Neural progenitor cell (in vitro differentiated cells): Measurements from ENCODE around the gene MMP2. TPM values are rescaled to one million over a fixed set of nuclear protein-coding genes. Genes with fewer than 3 reads are reported as not detected.

ENCODE experiments used
- DNase-seq: peaks from one replicate; pipeline ENCODE4 v3.0.0-alpha.2; 2016; ENCODE audit warnings: low spot score
- H2AFZ ChIP-seq: fragments of 200-600 bp; sonication (generic); replicated peaks from 2 replicates; pipeline ENCODE4 v1.6.1; 2016; ENCODE audit warnings: antibody characterized with exemption
- H3F3A ChIP-seq: fragments of 200-600 bp; sonication (generic); 2 replicates; pipeline ENCODE4 v1.6.1; 2016; ENCODE audit warnings: antibody characterized with exemption, low read depth
- H3K27ac ChIP-seq: fragments of 200-600 bp; sonication (generic); 2 replicates; pipeline ENCODE4 v1.5.1; 2016; ENCODE audit warnings: mild to moderate bottlenecking
- H3K27me3 ChIP-seq: fragments of 200-600 bp; sonication (generic); 2 replicates; pipeline ENCODE4 v1.6.1; 2016; ENCODE audit warnings: mild to moderate bottlenecking, moderate library complexity
- H3K36me3 ChIP-seq: fragments of 200-600 bp; sonication (generic); 2 replicates; pipeline ENCODE4 v1.5.1; 2016
- H3K4me1 ChIP-seq: fragments of 200-600 bp; sonication (generic); 2 replicates; pipeline ENCODE4 v1.6.1; 2016; ENCODE audit warnings: mixed run types
- H3K4me2 ChIP-seq: fragments of 200-600 bp; sonication (generic); 2 replicates; pipeline ENCODE4 v1.6.1; 2016
- H3K4me3 ChIP-seq: fragments of 200-600 bp; sonication (generic); 2 replicates; pipeline ENCODE4 v1.5.1; 2016
- H3K79me2 ChIP-seq: fragments of 200-600 bp; sonication (generic); 2 replicates; pipeline ENCODE4 v1.6.1; 2016; ENCODE audit warnings: low read depth
- H3K9ac ChIP-seq: fragments of 200-600 bp; sonication (generic); 2 replicates; pipeline ENCODE4 v1.6.1; 2016
- H3K9me3 ChIP-seq: fragments of 200-600 bp; sonication (generic); 2 replicates; pipeline ENCODE4 v1.5.1; 2016; ENCODE audit warnings: low read depth
- H4K20me1 ChIP-seq: fragments of 200-600 bp; sonication (generic); 2 replicates; pipeline ENCODE4 v1.6.1; 2016; ENCODE audit warnings: low read depth
- H3K27ac Mint-ChIP-seq: 3 replicates; pipeline ENCODE4 v1.8.0; 2021; ENCODE audit warnings: mixed read lengths
- H3K27me3 Mint-ChIP-seq: 2 replicates; pipeline ENCODE4 v1.8.0; 2022; ENCODE audit warnings: low read depth, mild to moderate bottlenecking, inconsistent platforms, moderate library complexity, mixed read lengths; ENCODE audit not compliant: insufficient read depth
- H3K36me3 Mint-ChIP-seq: 3 replicates; pipeline ENCODE4 v1.8.0; 2021; ENCODE audit warnings: mixed read lengths
- H3K4me1 Mint-ChIP-seq: 3 replicates; pipeline ENCODE4 v1.8.0; 2021; ENCODE audit warnings: mixed read lengths
- H3K4me3 Mint-ChIP-seq: 3 replicates; pipeline ENCODE4 v1.8.0; 2021; ENCODE audit warnings: mild to moderate bottlenecking, moderate library complexity, mixed read lengths
- H3K9me3 Mint-ChIP-seq: 3 replicates; pipeline ENCODE4 v1.8.0; 2020; ENCODE audit warnings: mixed read lengths
- EZH2 ChIP-seq: fragments of 200-600 bp; sonication (generic); IDR thresholded peaks from 2 replicates; pipeline ENCODE4 v1.6.1; 2017; ENCODE audit warnings: antibody characterized with exemption, mild to moderate bottlenecking, moderate library complexity
- EZH2phosphoT487 ChIP-seq: fragments of 200-600 bp; sonication (generic); IDR thresholded peaks from 2 replicates; pipeline ENCODE4 v1.6.1; 2017; ENCODE audit warnings: antibody characterized with exemption
- total RNA-seq: library from RNA; depleted of rRNA; stranded (reverse); fragments of >200 nt; gene quantifications from 2 replicates; pipeline ENCODE4 v1.2.3, GENCODE V29; 2015; ENCODE audit warnings: low replicate concordance
- TF ChIP-seq, protein P1 (sequence below): fragments of 200-600 bp; sonication (generic); IDR thresholded peaks from 2 replicates; pipeline ENCODE4 v1.5.1; 2017; ENCODE audit warnings: antibody characterized with exemption, mild to moderate bottlenecking

Gene MMP2
- total RNA-seq, 1 donor from 2014 or later, result 18.3 TPM

DNA sequence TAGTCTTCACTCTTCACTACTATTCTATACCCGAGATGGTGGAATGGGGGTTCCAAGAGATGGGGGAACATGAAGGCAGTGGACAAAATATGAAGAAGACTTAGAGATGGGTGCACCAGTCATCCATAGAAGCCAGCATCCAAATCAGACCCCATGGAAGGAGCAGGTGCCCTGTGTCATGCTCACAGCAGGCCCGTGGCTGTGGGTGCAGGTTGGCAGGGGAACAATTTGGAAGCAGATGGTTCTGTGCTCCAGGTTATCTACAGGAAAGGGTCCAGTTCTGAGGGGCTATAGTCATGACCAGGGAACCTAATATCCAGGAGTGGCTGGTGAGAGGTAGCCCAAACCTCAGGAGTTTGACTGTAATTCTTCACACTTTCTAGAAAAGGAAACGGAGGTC lies 20.3 kb downstream of the MMP2 start:
- Histone ChIP-seq H3K4me3 (no peak overlapping the region), H3K9me3 (no peaks in the 10 kb centered on the region), H3F3A (peaks cover 6% of the 10 kb centered on the region), H3K27ac (no peak overlapping the region), H3K4me2 (no peak overlapping the region), H2AFZ (no peak overlapping the region), H3K27me3 (no peaks in the 10 kb centered on the region), H3K79me2 (no peaks in the 10 kb centered on the region), H3K4me1 (peaks cover 10% of the 10 kb centered on the region), H4K20me1 (no peaks in the 10 kb centered on the region), H3K36me3 (no peaks in the 10 kb centered on the region), H3K9ac (no peak overlapping the region)
- H3K9me3 Mint-ChIP-seq, result no peaks in the 10 kb centered on the region
- H3K27me3 Mint-ChIP-seq, result no peaks in the 10 kb centered on the region
- no peak for DNase-seq
- H3K4me1 Mint-ChIP-seq, result peaks cover 56% of the 10 kb centered on the region
- TF ChIP-seq EZH2phosphoT487 (no peak), EZH2 (no peak)
- TF ChIP-seq, protein P1, sequence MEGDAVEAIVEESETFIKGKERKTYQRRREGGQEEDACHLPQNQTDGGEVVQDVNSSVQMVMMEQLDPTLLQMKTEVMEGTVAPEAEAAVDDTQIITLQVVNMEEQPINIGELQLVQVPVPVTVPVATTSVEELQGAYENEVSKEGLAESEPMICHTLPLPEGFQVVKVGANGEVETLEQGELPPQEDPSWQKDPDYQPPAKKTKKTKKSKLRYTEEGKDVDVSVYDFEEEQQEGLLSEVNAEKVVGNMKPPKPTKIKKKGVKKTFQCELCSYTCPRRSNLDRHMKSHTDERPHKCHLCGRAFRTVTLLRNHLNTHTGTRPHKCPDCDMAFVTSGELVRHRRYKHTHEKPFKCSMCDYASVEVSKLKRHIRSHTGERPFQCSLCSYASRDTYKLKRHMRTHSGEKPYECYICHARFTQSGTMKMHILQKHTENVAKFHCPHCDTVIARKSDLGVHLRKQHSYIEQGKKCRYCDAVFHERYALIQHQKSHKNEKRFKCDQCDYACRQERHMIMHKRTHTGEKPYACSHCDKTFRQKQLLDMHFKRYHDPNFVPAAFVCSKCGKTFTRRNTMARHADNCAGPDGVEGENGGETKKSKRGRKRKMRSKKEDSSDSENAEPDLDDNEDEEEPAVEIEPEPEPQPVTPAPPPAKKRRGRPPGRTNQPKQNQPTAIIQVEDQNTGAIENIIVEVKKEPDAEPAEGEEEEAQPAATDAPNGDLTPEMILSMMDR, result no peak
- peaks cover 9% of the 10 kb centered on the region for H3K36me3 Mint-ChIP-seq
- H3K4me3 Mint-ChIP-seq, result no peak overlapping the region
- H3K27ac Mint-ChIP-seq, result peak overlapping the region; percentile 81

DNA sequence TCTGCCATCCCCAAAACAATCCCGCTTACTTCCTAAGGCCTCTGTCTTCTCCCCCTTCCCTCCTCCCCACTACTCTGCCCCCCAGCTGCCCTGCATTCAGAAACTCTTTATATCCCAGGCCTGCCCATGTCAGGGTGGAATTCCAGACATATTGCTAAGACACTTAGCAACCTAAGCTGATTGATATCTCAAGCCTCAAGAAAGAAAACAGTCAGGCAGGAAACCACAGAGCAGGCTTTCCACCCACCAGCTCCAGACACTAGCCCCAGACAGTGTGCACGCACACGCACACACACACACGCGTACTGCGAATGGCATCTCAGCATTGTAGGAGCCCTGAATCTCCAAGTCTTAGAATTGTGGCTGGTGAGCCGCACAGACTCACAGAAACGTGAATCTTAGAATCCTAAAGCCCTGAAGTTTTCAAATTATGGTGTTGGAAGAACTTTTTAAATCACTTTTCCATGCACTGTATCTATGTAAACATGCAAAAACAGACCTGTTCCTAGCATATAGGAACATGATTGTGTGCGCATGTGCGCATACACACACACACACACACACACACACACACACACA lies 21.0 kb downstream of the MMP2 start:
- no peaks in the 10 kb centered on the region for H3K27me3 Mint-ChIP-seq
- peak; percentile 49 for DNase-seq
- Histone ChIP-seq H3K4me1 (peaks cover 10% of the 10 kb centered on the region), H3K4me3 (no peak overlapping the region), H3K9me3 (no peaks in the 10 kb centered on the region), H3K36me3 (no peaks in the 10 kb centered on the region), H3F3A (peaks cover 6% of the 10 kb centered on the region), H3K79me2 (no peaks in the 10 kb centered on the region), H3K27ac (no peak overlapping the region), H2AFZ (no peak overlapping the region), H3K27me3 (no peaks in the 10 kb centered on the region), H3K9ac (no peak overlapping the region), H4K20me1 (no peaks in the 10 kb centered on the region), H3K4me2 (no peak overlapping the region)
- peak overlapping the region; percentile 66 for H3K4me3 Mint-ChIP-seq
- H3K27ac Mint-ChIP-seq, result peak overlapping the region; percentile 93
- peaks cover 50% of the 10 kb centered on the region for H3K4me1 Mint-ChIP-seq
- TF ChIP-seq EZH2phosphoT487 (no peak), EZH2 (no peak)
- TF ChIP-seq, protein P1, result no peak
- peaks cover 9% of the 10 kb centered on the region for H3K36me3 Mint-ChIP-seq
- no peaks in the 10 kb centered on the region for H3K9me3 Mint-ChIP-seq

DNA sequence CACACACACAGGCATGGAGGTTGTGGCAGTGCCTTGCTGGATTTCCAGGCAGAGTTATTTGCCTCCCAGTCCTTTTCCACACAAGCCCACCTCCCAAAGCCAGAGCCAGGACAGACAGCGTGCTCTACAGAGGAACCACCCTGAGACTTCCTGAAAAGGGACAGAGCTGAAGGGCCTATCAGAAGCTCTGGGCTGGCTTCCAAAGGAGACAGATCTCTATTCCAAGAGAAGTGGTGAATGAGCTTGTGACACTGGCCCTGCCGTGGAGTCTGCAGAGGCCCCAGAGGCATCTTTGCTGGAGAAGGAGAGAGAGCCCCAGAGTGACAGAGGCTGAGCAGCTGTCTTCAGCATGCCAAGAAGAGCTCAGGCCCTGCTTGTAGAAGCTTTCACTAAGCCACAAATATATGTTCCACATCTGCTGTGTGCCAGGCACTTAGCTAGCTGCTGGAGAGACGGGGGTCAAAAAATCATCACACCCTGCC lies 21.6 kb downstream of the MMP2 start:
- Histone ChIP-seq H3K27ac (no peak overlapping the region), H3K9ac (no peak overlapping the region), H4K20me1 (no peaks in the 10 kb centered on the region), H3K36me3 (no peaks in the 10 kb centered on the region), H2AFZ (no peak overlapping the region), H3K27me3 (no peaks in the 10 kb centered on the region), H3K4me1 (peaks cover 10% of the 10 kb centered on the region), H3K4me2 (no peak overlapping the region), H3K79me2 (no peaks in the 10 kb centered on the region), H3K9me3 (no peaks in the 10 kb centered on the region), H3F3A (peaks cover 6% of the 10 kb centered on the region), H3K4me3 (no peak overlapping the region)
- Mint-ChIP-seq H3K36me3 (peaks cover 9% of the 10 kb centered on the region), H3K4me3 (peak overlapping the region; percentile 66), H3K27ac (peak overlapping the region; percentile 93), H3K4me1 (peaks cover 45% of the 10 kb centered on the region), H3K27me3 (no peaks in the 10 kb centered on the region), H3K9me3 (no peaks in the 10 kb centered on the region)
- TF ChIP-seq EZH2 (no peak), EZH2phosphoT487 (no peak)
- TF ChIP-seq, protein P1, result no peak
- DNase-seq, result no peak
